Measurements from ENCODE around the gene C1orf174.

The C1orf174 gene

DNA sequence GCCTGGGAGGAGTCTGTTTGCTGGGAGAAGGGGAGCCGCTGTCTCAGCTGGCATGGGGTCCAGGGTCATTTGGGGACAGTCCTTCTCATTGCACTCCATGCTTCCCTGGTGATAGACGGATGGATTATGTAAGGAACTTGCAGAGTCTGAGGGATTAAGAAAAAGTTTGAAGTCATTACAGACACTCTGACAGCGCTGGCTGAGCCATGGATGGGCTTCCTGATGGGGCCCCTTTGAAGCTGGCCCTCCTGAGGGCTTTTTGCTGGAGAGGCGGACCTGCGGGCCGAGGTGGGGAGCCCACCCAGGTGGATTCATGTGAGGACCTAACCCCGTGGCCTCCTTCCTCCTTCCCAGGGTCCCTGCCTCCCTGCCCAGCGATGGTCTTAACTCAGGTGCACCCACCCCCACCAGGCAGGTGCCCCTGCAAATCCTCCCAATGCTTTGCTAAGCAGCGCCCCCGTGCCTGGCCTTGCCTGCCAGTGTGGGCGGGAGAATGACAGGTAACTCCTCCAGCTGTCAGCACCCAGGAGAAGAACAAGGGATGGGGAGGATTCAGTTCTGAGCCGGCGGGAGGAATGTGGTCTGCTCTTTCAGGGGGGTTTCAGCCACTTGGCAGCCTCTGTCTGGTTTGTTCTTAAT, 24.2 kb upstream of the C1orf174 start:
- Histone ChIP-seq H3K23ac (ENCODE audit: low read length) (no peak overlapping the region), H2BK120ac (ENCODE audit: insufficient read depth, low read length, poor library complexity) (no peak overlapping the region), H3K79me1 (ENCODE audit: low read length) (no peaks in the 10 kb centered on the region), H2AFZ (ENCODE audit: insufficient read depth, low read length, poor library complexity) (no peak overlapping the region), H3K27me3 (ENCODE audit: insufficient read depth, low read length) (no peaks in the 10 kb centered on the region), H3K36me3 (ENCODE audit: control insufficient read depth in 1 of 2, insufficient read depth in 2 of 2, low read length in 2 of 2) (no peaks in the 10 kb centered on the region), H3K4me3 (ENCODE audit: low read depth, low read length) (no peak overlapping the region), H4K12ac (ENCODE audit: low read depth, low read length) (no peak overlapping the region), H3K18ac (ENCODE audit: low read length) (no peak overlapping the region), H3K79me2 (ENCODE audit: control insufficient read depth, insufficient read depth, low read length, poor library complexity) (no peaks in the 10 kb centered on the region), H4K8ac (ENCODE audit: low read depth, low read length) (no peak overlapping the region), H2AK5ac (ENCODE audit: low read length) (no peak overlapping the region), H3K9ac (ENCODE audit: low read length) (no peak overlapping the region), H3K4me2 (ENCODE audit: low read length) (no peak overlapping the region), H3K4ac (ENCODE audit: low read depth, low read length) (no peak overlapping the region), H4K91ac (ENCODE audit: low read depth, low read length) (no peak overlapping the region), H2BK12ac (ENCODE audit: low read length) (no peak overlapping the region), H3K4me1 (ENCODE audit: control insufficient read depth in 1 of 2, insufficient read depth in 2 of 2, low read length in 2 of 2) (no peaks in the 10 kb centered on the region), H3K9me3 (ENCODE audit: insufficient read depth, low read depth, low read length) (peaks cover 3% of the 10 kb centered on the region), H3K27ac (ENCODE audit: low read depth, low read length) (no peak overlapping the region), H2BK5ac (ENCODE audit: low read depth, low read length, poor library complexity) (no peak overlapping the region), H3K14ac (ENCODE audit: low read length) (no peak overlapping the region)
- no CpG with 5 or more reads among the region's 13 CpGs for WGBS (ENCODE audit: extremely low coverage, insufficient coverage, insufficient read length)
- no peak for DNase-seq

GRCh38 chr1:3923378-3924185, 23.5 kb upstream of the C1orf174 start:
- no peak for DNase-seq

DNA sequence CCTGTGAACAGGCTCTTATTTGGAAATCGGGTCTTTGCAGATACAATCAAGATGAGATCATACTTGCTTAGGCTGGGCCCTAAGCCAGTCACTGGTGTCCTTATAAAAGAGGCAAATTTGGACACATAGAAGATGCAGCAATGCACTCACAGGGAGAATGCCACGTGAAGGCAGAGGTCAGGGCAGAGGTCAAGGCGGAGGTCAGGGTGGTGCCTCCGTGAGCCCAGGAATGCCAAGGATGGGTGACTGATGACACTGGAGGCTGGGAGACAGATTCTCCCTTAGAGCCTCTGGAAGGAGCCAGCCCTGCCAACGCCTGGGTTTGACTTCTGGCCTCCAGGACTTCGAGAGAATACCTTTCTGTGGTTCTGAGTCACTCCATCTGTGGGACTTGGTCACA, 22.8 kb upstream of the C1orf174 start:
- Histone ChIP-seq H4K8ac (ENCODE audit: low read depth, low read length) (no peak overlapping the region), H2AK5ac (ENCODE audit: low read length) (no peak overlapping the region), H3K79me2 (ENCODE audit: control insufficient read depth, insufficient read depth, low read length, poor library complexity) (no peaks in the 10 kb centered on the region), H4K12ac (ENCODE audit: low read depth, low read length) (no peak overlapping the region), H3K27ac (ENCODE audit: low read depth, low read length) (no peak overlapping the region), H3K18ac (ENCODE audit: low read length) (no peak overlapping the region), H4K91ac (ENCODE audit: low read depth, low read length) (no peak overlapping the region), H2BK12ac (ENCODE audit: low read length) (no peak overlapping the region), H3K4me2 (ENCODE audit: low read length) (no peak overlapping the region), H2BK5ac (ENCODE audit: low read depth, low read length, poor library complexity) (no peak overlapping the region), H3K23ac (ENCODE audit: low read length) (no peak overlapping the region), H3K4ac (ENCODE audit: low read depth, low read length) (no peak overlapping the region), H3K27me3 (ENCODE audit: insufficient read depth, low read length) (no peaks in the 10 kb centered on the region), H3K36me3 (ENCODE audit: control insufficient read depth in 1 of 2, insufficient read depth in 2 of 2, low read length in 2 of 2) (no peaks in the 10 kb centered on the region), H3K4me1 (ENCODE audit: control insufficient read depth in 1 of 2, insufficient read depth in 2 of 2, low read length in 2 of 2) (no peaks in the 10 kb centered on the region), H3K9ac (ENCODE audit: low read length) (no peak overlapping the region), H3K14ac (ENCODE audit: low read length) (no peak overlapping the region), H3K79me1 (ENCODE audit: low read length) (no peaks in the 10 kb centered on the region), H3K9me3 (ENCODE audit: insufficient read depth, low read depth, low read length) (peaks cover 1% of the 10 kb centered on the region), H2BK120ac (ENCODE audit: insufficient read depth, low read length, poor library complexity) (no peak overlapping the region), H3K4me3 (ENCODE audit: low read depth, low read length) (no peak overlapping the region), H2AFZ (ENCODE audit: insufficient read depth, low read length, poor library complexity) (no peak overlapping the region)
- DNase-seq = no peak
- WGBS (ENCODE audit: extremely low coverage, insufficient coverage, insufficient read length) = no CpG with 5 or more reads among the region's 6 CpGs

More at GRCh38 chr1:3923378-3924185, 23.5 kb upstream of the C1orf174 start:
- Histone ChIP-seq H3K4me3 (ENCODE audit: low read depth, low read length) (no peak overlapping the region), H3K27me3 (ENCODE audit: insufficient read depth, low read length) (no peaks in the 10 kb centered on the region), H2BK5ac (ENCODE audit: low read depth, low read length, poor library complexity) (no peak overlapping the region), H2AK5ac (ENCODE audit: low read length) (no peak overlapping the region), H3K23ac (ENCODE audit: low read length) (no peak overlapping the region), H3K9ac (ENCODE audit: low read length) (no peak overlapping the region), H4K12ac (ENCODE audit: low read depth, low read length) (no peak overlapping the region), H3K9me3 (ENCODE audit: insufficient read depth, low read depth, low read length) (no peaks in the 10 kb centered on the region), H3K14ac (ENCODE audit: low read length) (no peak overlapping the region), H3K27ac (ENCODE audit: low read depth, low read length) (no peak overlapping the region), H3K4me2 (ENCODE audit: low read length) (no peak overlapping the region), H3K18ac (ENCODE audit: low read length) (no peak overlapping the region), H3K4ac (ENCODE audit: low read depth, low read length) (no peak overlapping the region), H3K4me1 (ENCODE audit: control insufficient read depth in 1 of 2, insufficient read depth in 2 of 2, low read length in 2 of 2) (no peaks in the 10 kb centered on the region), H2BK12ac (ENCODE audit: low read length) (no peak overlapping the region), H3K79me1 (ENCODE audit: low read length) (no peaks in the 10 kb centered on the region), H4K91ac (ENCODE audit: low read depth, low read length) (no peak overlapping the region), H3K79me2 (ENCODE audit: control insufficient read depth, insufficient read depth, low read length, poor library complexity) (no peaks in the 10 kb centered on the region), H3K36me3 (ENCODE audit: control insufficient read depth in 1 of 2, insufficient read depth in 2 of 2, low read length in 2 of 2) (no peaks in the 10 kb centered on the region), H4K8ac (ENCODE audit: low read depth, low read length) (no peak overlapping the region), H2AFZ (ENCODE audit: insufficient read depth, low read length, poor library complexity) (no peak overlapping the region), H2BK120ac (ENCODE audit: insufficient read depth, low read length, poor library complexity) (no peak overlapping the region)
- no CpG with 5 or more reads among the region's 25 CpGs for WGBS (ENCODE audit: extremely low coverage, insufficient coverage, insufficient read length)

DNA sequence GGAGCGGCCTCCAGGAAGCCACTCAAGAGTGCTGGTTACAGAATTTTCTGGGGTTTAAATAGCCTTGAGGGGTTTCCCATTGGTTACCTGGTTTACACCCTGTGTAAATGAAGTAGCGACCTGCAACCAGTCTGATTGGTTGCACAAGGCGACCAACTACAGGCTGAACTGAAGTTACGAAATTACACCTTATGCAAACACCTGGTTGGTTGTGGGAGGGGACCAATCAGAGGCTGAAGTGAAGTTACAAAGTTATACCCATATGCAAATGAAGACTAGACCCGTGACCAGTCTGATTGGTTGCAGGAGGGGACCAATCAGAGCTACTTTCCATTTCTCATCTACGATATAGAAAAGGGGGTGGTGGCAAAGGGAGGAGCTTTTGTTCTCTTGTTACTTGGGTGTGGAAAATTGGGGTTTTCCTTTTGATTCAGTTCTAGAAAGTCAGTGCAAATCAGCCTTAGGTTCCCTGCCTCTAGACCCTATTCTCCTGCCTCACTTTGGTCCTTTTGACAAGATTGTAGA, 22.2 kb upstream of the C1orf174 start:
- DNase-seq = no peak
- Histone ChIP-seq H2BK120ac (ENCODE audit: insufficient read depth, low read length, poor library complexity) (no peak overlapping the region), H2AFZ (ENCODE audit: insufficient read depth, low read length, poor library complexity) (no peak overlapping the region), H3K27ac (ENCODE audit: low read depth, low read length) (no peak overlapping the region), H3K36me3 (ENCODE audit: control insufficient read depth in 1 of 2, insufficient read depth in 2 of 2, low read length in 2 of 2) (no peaks in the 10 kb centered on the region), H2AK5ac (ENCODE audit: low read length) (no peak overlapping the region), H4K12ac (ENCODE audit: low read depth, low read length) (no peak overlapping the region), H3K9ac (ENCODE audit: low read length) (no peak overlapping the region), H4K8ac (ENCODE audit: low read depth, low read length) (no peak overlapping the region), H3K14ac (ENCODE audit: low read length) (no peak overlapping the region), H3K4me3 (ENCODE audit: low read depth, low read length) (no peak overlapping the region), H3K4ac (ENCODE audit: low read depth, low read length) (no peak overlapping the region), H3K79me2 (ENCODE audit: control insufficient read depth, insufficient read depth, low read length, poor library complexity) (no peaks in the 10 kb centered on the region), H3K4me1 (ENCODE audit: control insufficient read depth in 1 of 2, insufficient read depth in 2 of 2, low read length in 2 of 2) (no peaks in the 10 kb centered on the region), H3K18ac (ENCODE audit: low read length) (no peak overlapping the region), H3K23ac (ENCODE audit: low read length) (no peak overlapping the region), H4K91ac (ENCODE audit: low read depth, low read length) (no peak overlapping the region), H3K79me1 (ENCODE audit: low read length) (no peaks in the 10 kb centered on the region), H2BK5ac (ENCODE audit: low read depth, low read length, poor library complexity) (no peak overlapping the region), H3K9me3 (ENCODE audit: insufficient read depth, low read depth, low read length) (peaks cover 3% of the 10 kb centered on the region), H3K27me3 (ENCODE audit: insufficient read depth, low read length) (no peaks in the 10 kb centered on the region), H2BK12ac (ENCODE audit: low read length) (no peak overlapping the region), H3K4me2 (ENCODE audit: low read length) (no peak overlapping the region)
- no CpG with 5 or more reads among the region's 6 CpGs for WGBS (ENCODE audit: extremely low coverage, insufficient coverage, insufficient read length)
